Mucosa of stomach (tissue), 1 donor: ENCODE measurements around the gene PKNOX2.

Experiments
- H3K27me3 ChIP-seq: one replicate; pipeline ENCODE4 v1.7.0; 2013; ENCODE audit warnings: mild to moderate bottlenecking, low read length; ENCODE audit not compliant: control insufficient read depth, insufficient read depth
- H3K36me3 ChIP-seq: one replicate; pipeline ENCODE4 v1.7.0; 2013; ENCODE audit warnings: low read length; ENCODE audit not compliant: control insufficient read depth, insufficient read depth
- H3K4me1 ChIP-seq: one replicate; pipeline ENCODE4 v1.7.0; 2013; ENCODE audit warnings: mild to moderate bottlenecking, low read length; ENCODE audit not compliant: control insufficient read depth, insufficient read depth
- H3K4me3 ChIP-seq: one replicate; pipeline ENCODE4 v1.7.0; 2013; ENCODE audit warnings: low read length
- H3K9ac ChIP-seq: one replicate; pipeline ENCODE4 v1.7.0; 2013; ENCODE audit warnings: mild to moderate bottlenecking, low read length, moderate library complexity
- H3K9me3 ChIP-seq: one replicate; pipeline ENCODE4 v1.7.0; 2013; ENCODE audit warnings: mild to moderate bottlenecking, low read length, moderate library complexity; ENCODE audit not compliant: control insufficient read depth
- donor health status: Pancreatic carcinoma.

Gene PKNOX2

DNA sequence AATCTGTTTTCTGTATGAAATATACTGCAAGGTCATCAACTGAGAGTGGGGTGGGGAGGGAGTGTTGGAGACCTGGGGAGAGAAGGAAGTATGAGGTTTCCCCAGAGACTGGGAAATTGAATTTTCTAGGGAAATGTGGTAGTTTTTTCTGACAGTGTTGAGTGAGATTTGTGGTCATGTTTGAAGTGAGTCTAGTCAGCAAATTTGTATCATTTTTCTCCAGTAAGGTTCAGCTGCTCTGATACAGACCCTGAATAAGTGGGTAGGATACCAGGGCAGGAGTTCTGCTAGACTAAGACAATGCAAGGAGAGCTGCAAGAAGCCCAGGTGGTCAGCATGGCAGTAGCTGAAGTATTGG is 112.0 kb downstream of the PKNOX2 start:
- no peaks in the 10 kb centered on the region for H3K9me3 ChIP-seq
- H3K9ac ChIP-seq = no peak overlapping the region
- H3K4me3 ChIP-seq = no peak overlapping the region
- H3K36me3 ChIP-seq = no peaks in the 10 kb centered on the region
- H3K4me1 ChIP-seq = no peaks in the 10 kb centered on the region
- H3K27me3 ChIP-seq = peaks cover 6% of the 10 kb centered on the region

DNA sequence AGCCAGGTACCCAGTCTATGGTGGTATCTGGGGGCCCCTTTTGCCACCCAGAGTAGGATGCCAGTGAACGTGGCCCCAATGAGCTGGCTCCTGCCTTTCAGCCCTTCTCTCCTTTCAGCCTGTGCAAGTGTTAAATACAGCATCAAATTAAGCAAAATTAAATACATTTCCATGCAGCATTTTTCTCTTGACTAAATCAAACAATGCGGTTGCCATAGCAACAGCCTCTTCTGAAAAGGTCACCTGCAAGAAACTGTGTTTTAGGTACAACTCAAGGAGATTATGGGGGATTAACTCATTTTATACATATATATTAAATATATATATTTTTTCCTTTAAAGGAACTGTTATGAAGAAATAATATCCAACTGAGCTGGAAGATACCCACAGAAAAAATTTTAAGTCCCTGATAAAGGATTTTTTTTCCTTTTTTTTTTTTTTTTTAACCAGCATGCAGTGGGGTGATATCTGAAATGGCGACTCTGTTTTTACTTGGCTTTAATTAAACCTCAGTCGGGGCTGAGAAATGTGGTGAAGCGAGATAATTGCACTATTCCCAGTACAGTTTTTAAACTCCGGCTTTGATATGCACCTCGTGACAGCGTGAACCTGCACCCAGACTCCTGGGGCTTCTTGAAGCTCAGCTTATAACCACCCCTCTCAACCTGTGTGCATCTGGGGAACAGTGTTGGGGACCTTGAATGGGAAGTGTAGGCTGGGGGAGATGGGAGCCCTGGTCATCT is 115.3 kb downstream of the PKNOX2 start:
- Histone ChIP-seq H3K36me3 (no peaks in the 10 kb centered on the region), H3K27me3 (no peaks in the 10 kb centered on the region), H3K9ac (no peak overlapping the region), H3K4me3 (no peak overlapping the region), H3K9me3 (no peaks in the 10 kb centered on the region), H3K4me1 (no peaks in the 10 kb centered on the region)

DNA sequence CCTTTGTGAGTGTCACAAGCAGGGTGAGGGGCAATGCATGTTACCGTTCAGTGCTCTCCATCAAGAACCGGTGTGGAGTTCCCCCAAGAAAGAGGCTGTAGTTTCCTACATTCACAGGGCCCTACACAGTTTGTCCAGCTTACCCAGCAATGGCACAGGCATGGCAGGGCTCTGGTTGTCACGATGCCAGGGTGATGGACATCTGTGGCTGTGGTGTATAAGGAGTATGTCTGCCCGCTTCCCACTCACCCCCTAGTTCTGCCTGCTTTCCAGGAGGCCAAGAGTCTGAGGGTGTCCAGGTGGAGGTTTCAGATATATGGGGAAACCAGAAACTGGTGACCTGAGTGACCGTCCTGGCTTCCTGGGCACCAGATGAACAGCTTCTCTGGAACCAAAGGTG is 116.1 kb downstream of the PKNOX2 start:
- Histone ChIP-seq H3K27me3 (no peaks in the 10 kb centered on the region), H3K4me1 (no peaks in the 10 kb centered on the region), H3K9ac (no peak overlapping the region), H3K9me3 (no peaks in the 10 kb centered on the region), H3K4me3 (no peak overlapping the region), H3K36me3 (no peaks in the 10 kb centered on the region)

DNA sequence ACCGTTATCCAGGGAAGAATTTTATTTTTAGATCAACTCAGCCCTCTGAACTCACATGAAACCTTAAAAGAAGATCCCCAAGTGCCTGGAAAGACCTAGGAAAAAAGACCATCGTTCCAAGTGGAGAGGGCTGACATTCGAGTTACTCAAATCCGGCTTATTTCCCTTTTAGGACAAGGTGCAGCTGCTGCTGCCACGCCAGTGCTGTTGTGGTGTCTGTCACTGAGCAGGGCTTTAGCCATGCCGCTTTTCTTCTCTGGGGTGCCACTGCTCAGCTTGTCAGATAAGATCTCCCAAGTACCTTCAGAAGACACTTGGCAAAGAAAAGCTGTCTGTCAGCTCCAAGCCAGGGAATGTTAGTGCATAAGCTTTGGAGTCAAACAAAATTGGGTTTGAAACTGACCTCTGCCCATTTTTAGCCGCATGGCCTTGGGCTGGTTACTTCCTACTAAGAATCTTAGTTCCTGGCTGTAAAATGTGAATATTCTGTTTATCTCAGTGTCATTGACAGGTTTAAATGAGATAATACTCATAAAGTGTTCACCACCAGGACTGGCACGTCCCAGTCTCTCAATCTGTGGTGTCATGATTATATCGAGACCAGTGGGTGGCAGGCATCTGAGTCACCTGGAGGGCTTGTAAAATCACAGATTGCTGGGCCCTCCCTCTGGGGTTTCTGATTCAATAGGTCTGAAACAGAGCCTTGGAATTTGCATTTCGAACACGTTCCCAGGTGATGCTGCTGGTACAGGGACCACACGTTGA is 117.5 kb downstream of the PKNOX2 start:
- Histone ChIP-seq H3K36me3 (no peaks in the 10 kb centered on the region), H3K27me3 (no peaks in the 10 kb centered on the region), H3K4me3 (no peak overlapping the region), H3K4me1 (no peaks in the 10 kb centered on the region), H3K9ac (no peak overlapping the region), H3K9me3 (no peaks in the 10 kb centered on the region)

DNA sequence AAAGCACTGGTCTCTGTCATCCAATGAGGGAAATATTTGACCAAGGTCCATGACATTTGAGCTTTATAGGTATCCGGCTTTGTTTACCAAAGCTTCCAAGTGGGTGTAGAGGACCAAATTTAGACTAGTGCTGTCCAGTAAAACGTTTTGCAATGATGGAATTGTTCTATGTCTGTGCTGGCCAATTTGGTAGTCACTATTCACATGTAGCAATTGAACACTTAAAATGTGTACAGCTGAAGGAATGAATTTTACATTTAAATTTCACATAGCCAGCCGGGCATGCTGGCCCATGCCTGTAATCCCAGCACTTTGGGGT is 118.0 kb downstream of the PKNOX2 start:
- H3K9me3 ChIP-seq = no peaks in the 10 kb centered on the region
- no peak overlapping the region for H3K9ac ChIP-seq
- H3K36me3 ChIP-seq = no peaks in the 10 kb centered on the region
- no peak overlapping the region for H3K4me3 ChIP-seq
- no peaks in the 10 kb centered on the region for H3K4me1 ChIP-seq
- H3K27me3 ChIP-seq = no peaks in the 10 kb centered on the region

DNA sequence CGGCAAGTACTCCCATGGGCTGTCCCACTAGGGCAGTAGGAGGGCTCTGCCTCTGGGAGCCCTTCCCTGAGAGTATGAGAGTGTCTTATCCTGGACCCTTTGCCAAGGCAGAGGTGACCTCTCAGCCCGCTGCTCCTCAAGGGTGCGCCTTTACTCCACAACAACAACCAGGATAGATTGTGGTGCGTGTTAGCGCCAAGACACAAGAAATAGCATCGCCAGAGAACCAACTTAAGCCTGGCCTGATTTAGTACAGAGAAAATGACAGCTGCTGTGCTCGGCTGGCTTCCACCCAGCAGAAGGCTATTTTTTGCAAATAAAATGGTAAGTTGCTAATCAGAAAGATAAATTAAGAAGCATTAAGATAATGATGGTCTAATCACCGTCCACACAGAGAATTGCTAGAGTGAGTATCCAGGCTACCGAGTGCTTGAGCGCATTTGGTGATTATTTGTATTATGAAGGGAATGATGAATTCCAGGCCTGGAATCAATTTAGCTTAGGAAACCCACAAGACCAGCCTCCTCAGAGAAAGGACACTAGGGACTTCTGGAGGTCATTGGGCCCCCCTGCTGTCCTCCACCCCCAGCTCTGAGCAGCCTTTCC is 119.8 kb downstream of the PKNOX2 start:
- H3K9me3 ChIP-seq = no peaks in the 10 kb centered on the region
- H3K4me3 ChIP-seq = no peak overlapping the region
- H3K27me3 ChIP-seq = no peaks in the 10 kb centered on the region
- H3K36me3 ChIP-seq = no peaks in the 10 kb centered on the region
- no peaks in the 10 kb centered on the region for H3K4me1 ChIP-seq
- no peak overlapping the region for H3K9ac ChIP-seq

DNA sequence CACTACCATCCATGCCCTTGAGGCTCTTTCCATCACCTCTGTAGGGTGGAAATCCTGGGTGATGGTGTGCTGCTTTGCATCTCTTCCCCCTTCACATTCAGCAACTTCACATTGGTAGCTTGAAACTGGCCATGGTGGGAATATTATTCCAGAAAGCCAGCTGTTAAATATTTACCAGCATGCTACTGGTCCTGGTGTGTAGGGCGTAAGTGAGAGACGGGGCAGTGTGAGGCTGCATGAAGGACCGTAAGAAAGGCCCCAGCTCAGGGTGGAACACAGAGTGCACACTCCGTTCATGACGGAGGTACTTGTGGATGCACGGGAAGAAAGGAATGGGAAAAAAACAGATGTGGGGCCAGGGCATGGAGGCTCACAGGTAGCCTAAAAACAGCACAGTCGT is 121.3 kb downstream of the PKNOX2 start:
- H3K27me3 ChIP-seq = no peaks in the 10 kb centered on the region
- H3K36me3 ChIP-seq = no peaks in the 10 kb centered on the region
- no peak overlapping the region for H3K4me3 ChIP-seq
- H3K9me3 ChIP-seq = no peaks in the 10 kb centered on the region
- H3K9ac ChIP-seq = no peak overlapping the region
- H3K4me1 ChIP-seq = no peaks in the 10 kb centered on the region

DNA sequence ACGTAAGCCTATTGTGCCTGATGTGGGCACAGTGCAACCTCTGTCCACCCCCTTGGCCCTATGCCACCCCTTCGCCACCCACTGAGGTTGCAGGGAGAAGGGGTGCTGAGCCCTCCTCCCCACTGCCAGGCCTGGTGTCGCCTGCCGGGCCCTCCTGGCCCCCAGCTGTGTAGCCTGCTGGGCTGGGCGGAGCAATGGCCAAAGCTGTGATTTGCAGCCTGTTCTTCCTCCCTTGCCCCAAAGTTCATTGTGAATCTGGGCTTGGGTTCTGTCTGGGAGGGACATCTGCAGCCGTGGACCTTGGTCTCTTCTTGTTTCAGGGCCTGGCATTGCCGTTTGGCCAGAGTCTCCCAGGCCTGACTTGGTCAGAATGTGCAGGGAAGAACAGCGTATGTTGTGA is 121.9 kb downstream of the PKNOX2 start:
- no peak overlapping the region for H3K9ac ChIP-seq
- no peaks in the 10 kb centered on the region for H3K36me3 ChIP-seq
- H3K27me3 ChIP-seq = no peaks in the 10 kb centered on the region
- no peaks in the 10 kb centered on the region for H3K9me3 ChIP-seq
- no peaks in the 10 kb centered on the region for H3K4me1 ChIP-seq
- H3K4me3 ChIP-seq = no peak overlapping the region

DNA sequence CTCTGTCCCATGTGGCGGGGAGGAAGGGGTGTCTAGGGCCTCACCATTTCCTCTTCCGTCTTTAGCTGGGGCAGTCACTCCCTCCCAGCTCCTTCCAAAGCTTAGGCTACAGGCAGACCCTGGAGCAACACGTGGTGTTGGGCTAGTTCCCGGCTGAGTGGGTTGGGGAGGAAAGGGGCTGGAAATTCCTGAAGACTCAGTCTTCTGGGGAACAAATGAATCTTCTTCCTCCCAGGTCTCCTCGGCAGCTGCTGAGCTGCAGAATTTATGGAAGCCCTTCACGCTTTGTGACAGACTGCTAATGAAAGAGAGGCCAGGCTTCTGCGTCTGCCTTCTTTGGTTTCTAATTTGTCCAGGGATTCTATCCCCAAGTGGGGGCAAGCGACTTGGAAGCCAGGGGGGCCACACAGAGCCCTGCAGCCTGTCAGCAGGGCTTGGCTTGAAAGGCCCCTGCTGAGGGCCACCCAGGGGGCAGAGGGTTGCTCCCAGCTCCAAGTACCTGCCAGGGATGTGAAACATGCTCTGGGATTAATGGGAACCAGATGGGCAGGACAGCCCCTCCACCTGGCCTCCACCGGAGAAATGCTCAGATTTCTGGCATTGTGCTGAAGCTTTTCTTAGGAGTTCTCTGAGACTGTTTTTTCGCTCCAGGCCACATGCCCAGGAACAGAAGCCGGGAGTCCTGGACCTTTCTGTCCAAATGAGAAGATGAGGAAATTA is 123.1 kb downstream of the PKNOX2 start:
- no peak overlapping the region for H3K9ac ChIP-seq
- H3K27me3 ChIP-seq = no peaks in the 10 kb centered on the region
- H3K4me3 ChIP-seq = no peak overlapping the region
- no peaks in the 10 kb centered on the region for H3K4me1 ChIP-seq
- no peaks in the 10 kb centered on the region for H3K9me3 ChIP-seq
- H3K36me3 ChIP-seq = no peaks in the 10 kb centered on the region

DNA sequence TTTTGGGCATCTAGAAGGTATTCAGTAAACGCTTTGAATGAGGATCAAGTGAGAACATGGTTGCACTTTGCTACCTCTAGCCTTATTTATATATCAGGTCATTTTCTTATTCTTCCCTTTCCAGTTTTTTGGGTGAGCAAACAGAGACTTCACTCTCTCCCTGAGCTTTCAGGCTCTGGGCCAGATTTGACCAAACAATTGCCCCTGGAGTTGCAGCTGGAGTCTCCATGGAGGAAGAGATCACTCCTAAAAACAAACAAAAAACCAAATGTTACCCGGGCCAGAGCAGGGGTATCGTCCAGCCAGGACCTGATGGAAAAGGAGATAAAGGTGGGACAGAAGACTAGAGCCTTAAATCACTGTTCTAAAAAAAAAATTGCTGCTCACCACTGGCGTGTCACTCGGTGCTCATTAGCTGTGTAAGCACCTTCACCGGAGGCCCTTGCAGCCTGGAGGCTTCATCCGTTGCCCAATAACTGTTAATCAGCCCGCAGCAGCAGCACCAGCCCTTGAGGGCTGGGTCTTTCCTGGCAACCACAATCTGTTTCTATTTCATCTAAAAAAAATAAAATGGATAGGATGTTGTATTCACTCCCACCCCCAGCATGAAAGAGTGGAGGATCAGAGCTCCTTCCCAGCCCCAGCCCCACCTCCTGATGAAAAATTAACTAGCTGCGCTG is 125.0 kb downstream of the PKNOX2 start:
- no peaks in the 10 kb centered on the region for H3K27me3 ChIP-seq
- no peaks in the 10 kb centered on the region for H3K9me3 ChIP-seq
- no peak overlapping the region for H3K4me3 ChIP-seq
- H3K36me3 ChIP-seq = no peaks in the 10 kb centered on the region
- no peak overlapping the region for H3K9ac ChIP-seq
- H3K4me1 ChIP-seq = no peaks in the 10 kb centered on the region

DNA sequence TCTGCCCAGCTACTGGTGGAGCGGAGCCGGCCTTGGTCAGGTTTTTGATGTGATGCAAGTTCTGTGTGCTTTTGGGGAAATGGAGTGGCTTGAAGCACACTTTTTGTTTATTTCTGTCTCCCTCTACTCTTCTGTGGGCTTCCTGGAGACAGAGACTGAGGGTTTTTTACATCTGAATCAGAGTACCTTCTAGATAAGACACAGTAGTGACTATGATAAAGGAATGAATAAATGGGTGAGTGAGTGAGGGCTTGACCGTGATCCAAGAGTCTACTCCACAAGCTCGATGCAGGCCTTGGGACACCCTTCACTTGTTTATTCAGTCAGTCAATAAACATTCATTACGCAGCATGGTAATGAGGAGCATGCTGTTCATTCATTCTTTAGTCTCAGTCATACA is 125.7 kb downstream of the PKNOX2 start:
- no peak overlapping the region for H3K9ac ChIP-seq
- H3K4me3 ChIP-seq = no peak overlapping the region
- no peaks in the 10 kb centered on the region for H3K27me3 ChIP-seq
- no peaks in the 10 kb centered on the region for H3K36me3 ChIP-seq
- H3K9me3 ChIP-seq = no peaks in the 10 kb centered on the region
- H3K4me1 ChIP-seq = no peaks in the 10 kb centered on the region
